ENCODE data around the gene BSND.
"Not testable (repeated sequence)": the region's sequence is repeated elsewhere in the genome, so short reads cannot be mapped to it uniquely, and the experiment has no call there.

BSND gene

DNA sequence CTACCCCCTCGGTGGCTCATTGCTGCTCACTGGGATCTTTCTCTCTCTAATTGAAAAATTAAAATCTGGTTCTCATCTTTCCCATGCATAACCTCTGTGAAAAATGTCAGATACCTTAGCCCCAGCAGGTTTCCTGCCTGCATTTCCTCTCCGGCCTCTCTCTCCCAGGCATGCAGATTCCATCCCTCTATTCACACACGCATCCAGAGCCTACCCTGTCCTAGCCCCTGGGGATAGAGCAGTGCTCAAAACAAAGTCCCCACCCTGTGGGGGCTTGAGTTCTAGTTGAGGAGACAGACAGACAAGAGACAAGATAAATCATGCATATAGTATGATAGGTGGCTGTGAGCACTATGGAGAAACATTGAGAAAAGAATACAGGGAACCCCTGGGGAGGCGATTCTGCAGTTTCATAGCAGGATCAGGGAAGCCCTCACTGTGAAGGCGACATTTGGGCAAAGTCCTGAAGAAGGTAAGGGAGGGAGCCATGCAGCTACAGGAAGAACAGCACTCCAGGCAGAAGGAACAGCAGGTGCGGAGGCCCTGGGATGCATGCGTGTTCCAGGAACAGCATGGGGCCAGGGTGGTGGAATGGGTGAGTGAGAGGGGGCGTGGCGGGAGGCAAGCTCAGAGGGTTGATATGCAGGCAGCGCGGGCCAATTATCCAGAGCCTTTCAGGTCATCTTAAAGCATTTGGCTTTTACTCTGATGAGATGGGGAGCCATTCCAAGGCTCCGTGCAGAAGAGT lies 3.5 kb upstream of the BSND start:
- no peak for DNase-seq

- DNase-seq = no peak
These were observed 2.9 kb upstream of the BSND start for GRCh38 chr1:54995835-54996234.

DNA sequence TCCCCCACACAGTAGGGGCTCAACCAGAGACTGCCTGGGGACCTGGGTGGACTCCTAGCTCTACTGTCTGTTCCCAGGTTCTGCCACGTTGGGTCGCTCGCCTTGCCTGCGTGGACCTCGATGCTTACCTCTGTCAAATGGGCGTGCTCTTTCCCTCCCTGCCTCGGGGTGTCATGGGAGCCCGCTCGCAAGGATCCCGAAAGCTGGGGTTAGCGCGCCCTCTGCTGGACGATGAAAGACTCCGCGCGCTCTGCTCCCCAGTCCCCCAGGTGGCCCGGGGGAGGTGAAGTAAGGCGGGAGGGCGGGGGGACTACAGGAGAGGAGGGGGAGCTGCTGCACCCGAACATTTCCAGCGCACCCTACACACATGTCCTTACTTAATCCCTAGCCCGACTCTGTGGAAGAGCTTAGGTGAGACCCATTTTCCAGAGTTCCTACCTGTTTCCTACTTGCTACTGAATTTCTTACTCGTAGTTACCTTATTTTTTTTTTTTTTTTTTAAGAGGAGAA lies 2.3 kb upstream of the BSND start:
- no peak for DNase-seq

GRCh38 chr1:54996869-54997710 lies 1.6 kb upstream of the BSND start:
- no peak for DNase-seq

- DNase-seq = no peak
These were observed 1.1 kb upstream of the BSND start for GRCh38 chr1:54997711-54997986.

DNA sequence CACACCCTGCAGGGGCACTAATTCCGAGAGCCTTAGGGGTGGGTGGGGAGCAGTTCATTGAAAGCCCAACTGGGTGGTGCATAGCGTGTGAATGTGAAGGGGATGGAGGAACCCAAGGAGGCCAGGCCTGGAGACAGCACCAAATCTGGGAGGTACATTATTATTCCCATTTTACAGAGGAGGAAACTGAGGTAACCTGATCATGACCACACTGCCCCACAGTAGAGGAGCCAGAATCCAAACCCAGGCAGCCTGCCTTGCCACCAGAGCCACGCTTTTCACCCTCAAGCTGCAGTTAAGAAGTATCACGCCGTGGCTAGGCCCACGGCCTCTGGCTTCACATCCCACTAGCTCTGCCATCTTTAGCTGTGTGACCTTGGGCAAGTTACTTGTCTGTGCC lies 633 bp upstream of the BSND start:
- DNase-seq = no peak

GRCh38 chr1:55000110-55001085 lies 1.7 kb downstream of the BSND start:
- DNase-seq = no peak

DNA sequence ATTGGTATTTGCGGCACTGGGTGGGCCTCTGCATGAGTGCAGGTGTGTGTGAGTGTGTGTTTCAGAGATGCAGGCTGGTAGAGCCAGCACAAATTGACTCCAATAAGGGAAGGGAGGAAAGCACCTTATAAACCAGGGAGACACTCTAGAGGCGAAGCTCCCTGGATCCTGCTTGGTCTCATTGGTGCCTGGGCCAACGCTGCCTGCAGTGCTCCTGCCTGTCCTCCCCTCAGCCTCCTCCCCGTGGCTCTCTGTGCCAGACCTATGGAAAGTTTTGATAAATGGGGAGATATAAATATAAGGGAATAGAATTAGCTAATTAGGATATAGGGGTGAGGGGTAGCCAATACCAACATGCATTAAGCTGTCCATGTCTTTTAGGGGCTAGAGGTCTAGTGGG lies 2.6 kb downstream of the BSND start:
- DNase-seq = no peak

DNA sequence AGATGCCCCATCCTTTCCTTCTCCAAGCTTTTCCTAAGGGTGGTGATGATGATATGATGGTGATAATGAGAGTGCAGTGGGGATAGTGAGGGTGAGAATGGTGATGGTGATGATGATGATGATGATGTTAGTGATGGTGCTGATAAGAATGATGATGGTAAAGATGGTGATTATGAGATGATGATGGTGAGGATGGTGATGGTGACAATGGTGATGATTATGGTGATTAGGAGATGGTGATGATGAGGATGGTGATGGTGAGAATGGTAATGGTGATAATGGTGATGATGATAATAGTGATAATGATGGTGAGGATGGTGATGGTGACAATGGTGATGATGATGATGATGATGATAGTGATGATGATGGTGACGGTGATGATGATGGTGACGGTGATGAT lies 4.0 kb downstream of the BSND start:
- DNase-seq = no peak

DNA sequence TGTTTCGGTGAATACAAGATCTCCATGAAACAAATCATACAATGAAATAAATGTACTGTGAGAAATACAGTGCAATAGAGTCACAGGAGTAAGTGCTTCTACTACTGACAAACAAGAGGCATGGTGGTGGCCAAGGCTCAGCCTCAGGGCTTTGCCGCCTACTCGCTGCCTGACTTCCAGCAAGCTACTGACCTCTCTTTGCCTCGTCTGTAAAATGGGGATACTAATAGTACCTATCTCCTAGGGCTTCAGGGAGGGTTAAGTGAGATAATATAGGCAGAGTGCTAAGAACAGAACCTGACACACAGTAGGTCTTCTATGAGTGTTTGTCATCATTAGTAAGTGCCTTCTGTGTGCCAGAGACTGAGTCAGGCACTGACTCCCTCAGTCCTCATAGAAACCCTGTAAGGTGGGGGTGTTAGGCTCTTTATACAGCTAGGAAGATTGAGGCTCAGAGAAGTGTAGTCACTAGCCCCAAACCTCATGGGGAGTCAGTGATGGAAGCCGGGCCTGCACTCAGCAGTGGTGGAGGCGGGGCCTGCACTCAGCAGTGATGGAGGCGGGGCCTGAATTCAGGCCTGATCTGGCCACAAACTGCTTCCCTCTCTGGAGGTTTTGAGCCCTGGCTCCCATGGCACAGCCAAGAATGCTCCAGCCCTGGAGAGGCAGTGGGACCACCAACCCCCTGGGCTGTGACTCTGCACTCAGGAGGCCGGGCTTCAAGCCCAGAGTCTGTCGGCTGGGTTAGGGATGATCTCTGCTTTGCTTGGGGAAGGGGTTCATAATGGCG lies 6.8 kb downstream of the BSND start:
- DNase-seq = no peak

- DNase-seq = no peak
These were observed 8.2 kb downstream of the BSND start for GRCh38 chr1:55006931-55007330.

GRCh38 chr1:55007625-55008024 lies 8.9 kb downstream of the BSND start:
- DNase-seq = no peak

DNA sequence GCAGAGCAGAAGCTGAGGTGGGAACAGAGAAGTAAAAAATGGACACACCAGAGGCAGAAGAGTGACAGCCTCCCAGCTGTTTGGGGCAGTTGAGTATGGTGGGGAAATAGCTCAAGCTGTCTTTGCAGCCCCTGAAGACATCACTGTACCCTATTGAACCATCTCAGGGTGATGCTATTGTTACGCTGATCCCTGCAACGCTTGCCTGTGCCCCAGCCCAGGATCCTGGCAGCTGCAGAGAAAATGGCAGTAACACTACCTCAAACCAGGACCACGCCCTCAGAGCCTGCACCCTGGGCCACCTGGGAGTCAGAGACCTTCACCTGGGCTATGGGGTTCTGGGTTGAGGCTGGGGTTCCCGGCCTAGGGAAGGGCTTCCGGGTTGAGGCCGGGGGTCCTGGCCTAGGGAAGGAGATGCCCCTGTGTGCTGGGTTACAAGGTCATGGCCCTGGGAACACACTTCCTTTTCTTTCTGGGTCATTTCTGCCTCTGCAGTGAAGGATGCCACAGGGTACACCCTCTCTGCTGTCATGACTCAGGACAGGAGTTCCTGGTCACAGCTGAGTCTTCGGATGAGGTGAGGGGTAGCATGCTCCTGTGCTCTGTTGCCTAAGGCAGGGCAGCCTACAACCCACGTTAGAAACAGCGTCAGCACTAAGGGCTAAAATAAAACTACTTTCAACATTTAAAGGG lies 11.6 kb downstream of the BSND start:
- no peak for DNase-seq

DNA sequence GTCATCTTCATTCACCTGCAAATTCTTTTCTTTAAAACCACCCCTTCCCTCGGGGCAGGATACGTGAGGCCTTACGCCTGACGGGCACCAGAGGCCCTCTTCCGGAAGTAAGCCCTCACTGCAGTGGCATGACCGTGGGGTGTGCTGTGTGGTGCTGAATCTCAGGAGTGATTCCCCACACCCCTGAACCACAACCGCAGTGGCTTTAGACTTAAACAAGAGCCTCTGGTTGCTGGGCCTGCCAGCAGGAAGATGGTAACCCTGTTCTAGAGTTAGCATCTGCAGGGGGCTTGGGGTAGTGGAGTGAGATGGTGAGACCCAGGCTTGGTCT lies 12.1 kb downstream of the BSND start:
- no peak for DNase-seq

- no peak for DNase-seq
These were observed 13.9 kb downstream of the BSND start for GRCh38 chr1:55012661-55013060.

DNA sequence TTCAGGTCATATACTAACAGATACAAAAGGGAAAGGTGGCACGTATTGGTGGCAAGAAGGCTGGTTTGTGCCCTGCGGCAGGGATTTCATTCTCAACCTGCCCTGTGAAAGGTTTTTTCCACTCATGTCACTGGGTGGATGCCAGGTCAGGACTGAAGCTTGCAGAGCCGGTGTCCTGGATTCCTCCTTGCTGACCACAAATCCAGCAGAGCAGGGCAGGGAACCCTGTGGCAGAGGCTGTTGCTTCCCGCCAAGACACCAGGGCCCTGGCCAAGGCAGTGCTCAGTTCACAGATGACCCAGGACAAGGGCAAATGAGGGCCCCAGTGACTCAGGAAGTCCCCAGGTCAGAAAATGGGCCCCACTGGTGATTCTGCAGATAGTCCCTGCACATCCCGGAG lies 16.4 kb downstream of the BSND start:
- DNase-seq = no peak

DNA sequence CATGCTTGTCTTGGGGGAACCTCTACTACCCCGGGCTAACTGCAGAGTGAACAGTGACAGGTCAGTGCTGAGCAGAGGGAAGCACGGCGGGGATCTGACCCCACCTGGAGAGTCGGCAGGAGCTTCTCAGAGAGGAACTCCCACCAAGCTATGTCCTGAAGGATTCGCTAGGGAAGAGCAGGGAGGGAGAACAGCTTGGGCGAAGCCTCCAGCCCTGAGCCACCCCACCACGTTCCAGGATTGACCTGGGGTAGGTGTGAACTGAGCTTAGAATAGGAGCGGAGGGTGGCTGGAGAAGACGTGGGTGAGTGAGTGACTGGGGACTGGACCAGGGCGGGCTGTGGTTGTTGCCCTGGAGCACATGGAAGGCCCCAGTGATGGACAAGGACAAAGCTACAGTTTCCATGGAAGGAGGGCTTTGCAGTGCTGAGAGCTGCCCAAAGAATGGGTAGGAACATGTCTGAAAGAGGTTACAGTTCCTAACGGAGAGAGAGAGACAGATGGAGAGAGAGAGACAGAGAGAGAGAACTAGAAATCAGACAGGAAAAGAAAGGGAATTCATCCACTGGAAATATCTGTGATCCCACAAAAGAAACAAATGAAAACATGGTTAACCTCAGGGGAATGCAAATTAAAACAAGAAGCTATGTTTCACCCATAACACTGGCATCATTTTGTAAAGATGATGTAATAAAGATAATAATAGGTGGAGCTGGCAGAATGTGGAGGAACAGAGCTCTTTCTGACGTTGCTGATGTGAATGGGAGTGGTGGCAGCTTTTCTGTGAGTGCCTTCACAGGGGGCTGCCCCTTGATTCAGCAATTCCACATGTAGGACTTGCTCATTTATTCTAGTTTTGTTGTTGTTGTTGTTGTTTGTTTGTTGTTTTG lies 17.2 kb downstream of the BSND start:
- no peak for DNase-seq

GRCh38 chr1:55018395-55018794 lies 19.7 kb downstream of the BSND start:
- no peak for DNase-seq

DNA sequence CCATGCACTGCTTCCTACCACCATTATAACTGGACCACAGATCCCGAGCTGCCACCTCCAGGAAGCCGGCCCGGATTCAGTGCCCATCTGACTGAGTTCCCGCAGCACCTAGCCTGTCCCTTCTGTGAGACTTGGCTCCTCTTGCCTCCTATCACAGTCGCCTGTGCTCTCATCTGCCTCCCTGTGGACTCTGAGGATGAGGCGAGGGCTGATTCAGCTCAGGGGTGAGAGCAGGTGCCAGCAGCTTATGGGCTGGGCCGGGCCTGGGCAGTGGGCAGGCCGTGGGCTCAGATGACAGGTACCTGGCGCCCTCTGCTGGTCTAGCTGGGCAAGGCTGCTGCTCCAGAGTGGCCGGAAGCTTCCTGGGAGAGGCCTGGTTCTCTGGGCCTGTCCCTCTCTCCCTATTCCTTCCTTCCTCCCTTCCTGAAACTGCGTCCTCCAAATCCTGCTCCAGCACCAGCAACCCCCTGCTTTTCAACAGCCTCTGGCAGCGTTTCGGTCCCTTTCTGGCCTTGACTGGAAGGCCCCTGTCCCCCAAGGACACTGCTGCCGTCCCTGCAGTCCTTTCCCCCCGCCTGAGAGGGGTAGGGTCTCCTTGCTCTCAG lies 23.3 kb downstream of the BSND start:
- peak; percentile 70 for DNase-seq

DNA sequence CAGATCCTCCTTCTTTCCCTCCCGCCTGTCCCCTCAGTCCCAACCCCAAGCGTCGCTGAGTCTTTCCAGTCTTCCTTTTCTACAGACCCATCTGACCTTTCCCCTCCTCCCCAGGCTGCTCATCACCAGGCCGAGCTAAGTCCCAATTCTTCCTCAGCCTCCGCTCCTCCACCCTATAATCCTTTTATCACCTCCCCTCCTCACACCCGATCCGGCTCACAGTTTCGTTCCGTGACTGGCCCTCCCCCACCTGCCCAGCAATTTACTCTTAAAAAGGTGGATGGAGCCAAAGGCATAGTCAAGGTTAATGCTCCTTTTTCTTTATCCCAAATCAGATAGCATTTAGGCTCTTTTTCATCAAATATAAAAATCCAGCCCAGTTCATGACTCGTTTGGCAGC lies 25.4 kb downstream of the BSND start:
- DNase-seq = not testable (repeated sequence)
